ENCODE measurements around the gene COL9A2.
A peak's percentile ranks its signal among the peaks of the same experiment; 100 is the strongest.
"Not testable (repeated sequence)": the region's sequence is repeated elsewhere in the genome, so short reads cannot be mapped to it uniquely, and the experiment has no call there.

COL9A2 gene

GRCh38 chr1:40332695-40333094 is 15.6 kb upstream of the COL9A2 start:
- no peaks in the 10 kb centered on the region for H3K4me1 ChIP-seq
- no peaks in the 10 kb centered on the region for H3K9me3 ChIP-seq
- TF ChIP-seq CTCF (IDR thresholded peaks at IDR 0.05; ENCODE audit: low read depth, low read length) = no peak
- no peak for DNase-seq
- H3K27me3 ChIP-seq = no peaks in the 10 kb centered on the region
- no peak overlapping the region for H3K4me3 ChIP-seq (ENCODE audit: low read depth, low read length)
- H3K36me3 ChIP-seq = no peaks in the 10 kb centered on the region

GRCh38 chr1:40331403-40331802 is 14.3 kb upstream of the COL9A2 start:
- not testable (repeated sequence) for H3K9me3 ChIP-seq; H3K4me3 ChIP-seq (ENCODE audit: low read depth, low read length); H3K27me3 ChIP-seq; DNase-seq; H3K4me1 ChIP-seq; H3K36me3 ChIP-seq

- no peak for DNase-seq
- no peaks in the 10 kb centered on the region for H3K4me1 ChIP-seq
- H3K27me3 ChIP-seq = peaks cover 8% of the 10 kb centered on the region; the same call in 1 of the 2 replicates
- TF ChIP-seq CTCF (IDR thresholded peaks at IDR 0.05; ENCODE audit: low read depth, low read length) = no peak
- no peaks in the 10 kb centered on the region for H3K9me3 ChIP-seq
- H3K4me3 ChIP-seq (ENCODE audit: low read depth, low read length) = no peak overlapping the region
- H3K36me3 ChIP-seq = no peaks in the 10 kb centered on the region
Observed at GRCh38 chr1:40318970-40319621, 2.0 kb upstream of the COL9A2 start.

- peaks cover 8% of the 10 kb centered on the region; the same call in 1 of the 2 replicates for H3K27me3 ChIP-seq
- no peak overlapping the region for H3K4me3 ChIP-seq (ENCODE audit: low read depth, low read length)
- no peaks in the 10 kb centered on the region for H3K4me1 ChIP-seq
- DNase-seq = no peak
- TF ChIP-seq CTCF (IDR thresholded peaks at IDR 0.05; ENCODE audit: low read depth, low read length) = no peak
- no peaks in the 10 kb centered on the region for H3K9me3 ChIP-seq
- H3K36me3 ChIP-seq = no peaks in the 10 kb centered on the region
Observed at GRCh38 chr1:40318476-40318875, 1.4 kb upstream of the COL9A2 start.

- Histone ChIP-seq H3K36me3 (no peaks in the 10 kb centered on the region), H3K4me3 (ENCODE audit: low read depth, low read length) (no peak overlapping the region), H3K9me3 (no peaks in the 10 kb centered on the region), H3K27me3 (peaks cover 8% of the 10 kb centered on the region; the same call in 1 of the 2 replicates), H3K4me1 (no peaks in the 10 kb centered on the region)
- no peak for TF ChIP-seq CTCF (IDR thresholded peaks at IDR 0.05; ENCODE audit: low read depth, low read length)
- no peak for DNase-seq
Observed at GRCh38 chr1:40317394-40318074, 448 bp upstream of the COL9A2 start.

- no peaks in the 10 kb centered on the region for H3K4me1 ChIP-seq
- H3K9me3 ChIP-seq = no peaks in the 10 kb centered on the region
- no peaks in the 10 kb centered on the region for H3K36me3 ChIP-seq
- H3K27me3 ChIP-seq = peaks cover 8% of the 10 kb centered on the region; the same call in 1 of the 2 replicates
- TF ChIP-seq CTCF (IDR thresholded peaks at IDR 0.05; ENCODE audit: low read depth, low read length) = no peak
- peak overlapping the region; percentile 58 for H3K4me3 ChIP-seq (ENCODE audit: low read depth, low read length)
- DNase-seq = peak; percentile 16
Observed at GRCh38 chr1:40315795-40316594, 1.1 kb downstream of the COL9A2 start.

All from BE2C (cell line).